A204.1 (cell line): Measurements from ENCODE around the gene NR2E3.
"Not testable (repeated sequence)": the region's sequence is repeated elsewhere in the genome, so short reads cannot be mapped to it uniquely, and the experiment has no call there.

Experiments
- FAIRE-seq: peaks from 2 replicates; lab custom pipeline; 2012; peaks lifted over from hg19 to GRCh38; lab: Jason Lieb, UNC

The NR2E3 gene

GRCh38 chr15:71815301-71815700 lies 4.9 kb downstream of the NR2E3 start:
- FAIRE-seq = no peak

GRCh38 chr15:71817351-71817750 lies 7.0 kb downstream of the NR2E3 start:
- FAIRE-seq = no peak

DNA sequence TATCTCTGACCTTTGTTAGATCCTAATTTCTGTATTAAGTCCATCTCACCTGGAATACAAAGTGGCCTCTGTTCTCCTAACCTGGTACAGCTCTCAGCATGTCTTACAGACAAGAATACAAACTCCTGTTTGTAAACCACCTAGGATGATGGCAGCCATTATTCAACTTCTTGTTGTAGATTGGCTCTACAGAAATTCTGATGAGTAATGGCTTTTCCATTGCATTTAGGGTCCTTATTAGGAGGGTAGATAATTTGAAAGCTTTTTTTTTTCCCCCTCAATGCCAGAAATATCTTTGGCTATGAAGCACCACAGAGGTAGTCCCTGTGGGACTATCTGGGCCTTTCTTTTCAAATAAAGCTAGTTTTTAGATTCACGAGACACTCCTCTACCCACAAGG lies 9.8 kb downstream of the NR2E3 start:
- no peak for FAIRE-seq

DNA sequence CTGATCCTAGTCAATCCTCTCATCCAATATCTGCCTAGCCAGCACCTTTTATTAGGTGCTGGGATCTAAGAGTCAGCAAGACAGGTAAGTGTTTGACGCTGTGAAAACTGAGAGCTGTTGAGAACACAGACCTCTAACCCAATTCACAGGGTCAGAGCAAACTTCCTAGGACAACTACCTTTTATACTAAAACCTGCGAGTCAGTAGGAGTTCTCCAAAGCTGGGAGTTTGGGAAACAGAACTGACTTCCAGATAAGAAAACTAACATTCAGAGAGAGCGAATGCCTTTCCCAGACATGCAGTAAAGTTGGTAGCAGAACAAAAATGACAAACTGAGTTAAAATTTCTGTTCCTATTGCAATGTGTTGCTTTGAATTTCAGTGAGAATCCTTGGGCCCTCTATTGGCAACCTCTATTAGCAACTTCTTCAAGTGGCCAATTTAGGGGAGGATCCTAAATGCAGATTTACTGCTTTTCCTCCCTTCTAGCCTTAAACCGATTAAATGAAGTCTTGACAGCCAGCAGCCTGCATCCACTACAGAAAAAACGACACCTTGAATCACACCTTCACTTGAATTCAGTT lies 11.3 kb downstream of the NR2E3 start:
- no peak for FAIRE-seq

DNA sequence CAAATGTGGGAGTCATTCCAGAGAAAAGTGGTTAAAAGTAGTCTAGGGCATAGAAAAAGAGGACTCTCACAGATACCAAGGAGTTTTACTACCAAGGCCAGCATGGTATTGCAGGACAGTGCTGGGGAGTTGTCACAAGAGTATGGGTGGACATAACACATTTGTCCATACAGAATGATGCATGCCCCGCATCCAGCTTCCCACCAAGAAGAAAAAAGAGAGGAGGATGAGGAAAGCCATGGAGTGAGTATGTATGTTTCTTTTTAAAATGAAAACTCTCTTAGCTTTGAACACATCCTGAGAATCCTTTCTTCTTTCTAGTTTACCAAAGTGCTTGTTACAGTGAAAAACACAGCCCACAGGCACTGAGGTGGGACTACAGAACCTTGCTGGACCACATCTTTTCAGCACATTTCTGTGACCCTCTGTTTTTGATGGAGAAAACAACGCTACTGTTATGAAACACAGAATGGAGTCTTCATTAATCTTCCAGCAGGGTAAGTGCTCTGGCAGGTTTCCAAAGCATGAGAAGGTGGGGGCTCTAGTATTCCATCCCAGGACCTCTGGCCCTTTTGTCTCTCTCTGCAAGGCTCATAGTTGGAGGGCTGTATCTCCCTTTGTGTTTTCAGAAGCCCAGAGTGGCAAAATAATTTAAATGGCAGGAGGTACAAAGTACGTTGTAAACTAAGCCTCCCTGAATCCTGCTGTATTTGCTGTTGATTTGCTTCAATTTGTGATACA lies 12.7 kb downstream of the NR2E3 start:
- FAIRE-seq = no peak

DNA sequence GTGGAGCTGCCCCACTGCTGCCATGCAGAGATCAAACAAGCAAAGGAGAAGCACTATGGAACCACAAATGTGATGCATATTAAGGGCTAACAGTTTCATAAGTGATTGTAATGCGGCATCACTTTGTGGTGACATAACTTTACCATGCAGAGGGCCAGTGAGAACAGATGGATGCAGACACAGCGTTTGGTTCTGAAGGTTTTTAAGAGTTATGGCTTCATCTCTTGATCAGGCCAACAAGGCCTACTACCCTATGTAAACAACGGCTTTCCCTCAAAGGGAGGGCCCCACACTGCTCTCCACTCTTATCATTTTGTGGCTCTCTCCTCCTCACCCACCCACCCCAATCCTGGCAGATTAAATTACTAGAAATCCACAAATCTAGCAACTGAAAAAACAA lies 13.4 kb downstream of the NR2E3 start:
- FAIRE-seq = no peak

GRCh38 chr15:71825021-71825730 lies 14.8 kb downstream of the NR2E3 start:
- no peak for FAIRE-seq

DNA sequence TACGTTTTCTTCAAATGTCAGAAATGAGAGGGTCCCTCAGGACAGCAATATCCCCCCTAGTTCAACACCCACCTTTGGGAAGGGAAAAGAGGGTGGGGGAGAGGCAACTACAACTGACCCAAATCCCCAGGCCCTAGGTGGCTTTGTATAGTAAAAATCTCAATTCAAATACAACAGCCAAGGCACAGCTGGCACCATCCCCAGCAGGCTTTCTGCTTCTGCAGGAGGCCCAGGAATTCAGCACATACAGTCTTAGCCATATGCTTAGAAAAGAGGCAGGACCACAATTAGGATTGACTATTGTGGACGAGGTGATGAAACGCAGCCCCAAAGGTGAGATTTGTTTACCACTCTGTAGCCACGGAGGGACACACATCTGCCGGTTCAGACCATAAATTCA lies 15.8 kb downstream of the NR2E3 start:
- FAIRE-seq = no peak

GRCh38 chr15:71830981-71831380 lies 20.6 kb downstream of the NR2E3 start:
- FAIRE-seq = no peak

- no peak for FAIRE-seq
These were observed 31.2 kb downstream of the NR2E3 start for GRCh38 chr15:71841563-71841962.

GRCh38 chr15:71844916-71845315 lies 34.6 kb downstream of the NR2E3 start:
- FAIRE-seq = no peak

DNA sequence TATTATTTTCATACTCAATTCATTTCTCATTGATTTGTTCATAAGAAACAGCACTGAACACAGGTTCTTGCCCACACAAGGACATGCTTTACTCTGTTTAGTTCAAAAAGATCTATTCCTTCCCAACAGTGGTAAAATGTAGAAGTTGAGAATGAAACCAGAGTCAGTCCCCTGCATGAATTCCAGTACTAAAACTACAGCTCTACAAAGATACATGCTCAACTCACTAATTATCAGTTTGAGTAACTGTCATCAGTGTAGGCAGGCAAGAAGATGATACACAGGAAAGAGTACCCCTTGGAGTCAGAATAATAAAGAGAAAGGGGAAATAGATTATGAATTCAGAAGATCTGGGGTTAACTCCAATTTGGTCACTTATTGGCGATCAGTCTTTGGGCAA lies 43.2 kb downstream of the NR2E3 start:
- FAIRE-seq = no peak

DNA sequence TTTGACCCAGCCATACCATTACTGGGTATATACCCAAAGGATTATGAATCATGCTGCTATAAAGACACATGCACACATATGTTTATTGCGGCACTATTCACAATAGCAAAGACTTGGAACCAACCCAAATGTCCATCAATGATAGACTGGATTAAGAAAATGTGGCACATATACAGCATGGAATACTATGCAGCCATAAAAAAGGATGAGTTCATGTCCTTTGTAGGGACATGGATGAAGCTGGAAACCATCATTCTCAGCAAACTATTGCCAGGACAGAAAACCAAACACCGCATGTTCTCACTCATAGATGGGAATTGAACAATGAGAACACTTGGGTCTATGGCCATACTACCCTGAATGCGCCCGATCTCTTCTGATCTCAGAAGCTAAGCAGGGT lies 47.9 kb downstream of the NR2E3 start:
- FAIRE-seq = not testable (repeated sequence)
